ENCODE measurements around the gene LSM14A. TPM values are rescaled to one million over a fixed set of nuclear protein-coding genes. Genes with fewer than 3 reads are reported as not detected.
A peak's percentile ranks its signal among the peaks of the same experiment; 100 is the strongest.
"Not testable (repeated sequence)": the region's sequence is repeated elsewhere in the genome, so short reads cannot be mapped to it uniquely, and the experiment has no call there.

The LSM14A gene
- total and polyA plus RNA-seq, 9 donors = 40.3 to 117 (median 98.4) TPM

DNA sequence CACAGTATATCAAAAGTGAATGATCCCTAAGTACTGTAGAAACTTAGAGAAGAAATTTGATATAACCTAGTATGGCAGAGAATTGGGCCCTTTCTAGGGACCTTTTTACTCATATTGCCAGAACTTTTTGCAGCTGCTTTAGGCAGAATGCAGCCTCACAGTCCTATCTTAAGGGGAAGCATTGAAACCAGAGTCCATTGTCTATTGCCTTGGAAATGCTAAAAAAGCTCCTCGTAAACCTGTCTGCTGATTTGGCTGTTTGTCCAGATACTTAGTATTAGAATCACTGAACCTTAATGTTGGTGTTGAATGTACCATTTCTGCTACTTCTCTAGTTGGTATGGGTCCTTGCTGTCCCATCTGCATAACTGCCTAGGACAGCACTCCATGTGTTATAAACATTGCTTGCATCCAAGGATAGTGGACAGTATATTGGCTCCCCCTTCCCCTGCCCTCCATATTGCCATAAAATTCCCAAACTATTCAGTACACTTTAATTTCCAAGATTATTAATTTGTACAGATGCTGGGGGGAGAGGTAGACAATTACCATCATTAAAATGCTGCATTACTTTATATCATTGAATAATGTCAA, 36.1 kb downstream of the LSM14A start:
- Histone ChIP-seq H3K27me3 (ENCODE audit: control insufficient read depth, insufficient read depth, low read length) (no peaks in the 10 kb centered on the region), H3K36me3 (ENCODE audit: control insufficient read depth, insufficient read depth, low read length) (peaks cover 25% of the 10 kb centered on the region), H3K27ac (ENCODE audit: low read length) (no peak overlapping the region), H3K9me3 (replicated peaks; ENCODE audit: control insufficient read depth, low read depth, low read length) (no peaks in the 10 kb centered on the region), H3K4me1 (ENCODE audit: control insufficient read depth, insufficient read depth, low read length) (no peaks in the 10 kb centered on the region), H3K4me3 (ENCODE audit: low read length) (no peak overlapping the region)
- WGBS (ENCODE audit: insufficient coverage) = 100% methylated on average over 1 of the region's 1 CpG
- no peak for DNase-seq

DNA sequence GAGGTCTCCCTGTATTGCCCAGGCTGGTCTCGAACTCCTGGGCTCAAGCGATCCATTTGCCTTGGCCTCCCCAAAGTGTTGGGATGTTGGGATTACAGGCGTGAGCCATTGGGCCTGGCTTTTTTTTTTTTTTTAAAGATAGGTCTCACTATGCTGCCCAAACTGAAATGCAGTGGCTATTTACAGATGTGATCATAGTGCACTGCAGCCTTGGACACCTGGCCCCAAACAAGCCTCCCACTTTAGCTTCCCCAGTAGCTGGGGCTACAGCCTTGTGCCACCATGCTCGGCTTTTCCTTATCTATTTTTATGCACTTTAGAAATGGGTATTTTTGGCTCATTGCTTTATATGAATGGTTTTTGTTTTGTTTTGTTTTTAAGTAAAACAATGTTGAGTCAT, 37.4 kb downstream of the LSM14A start:
- Histone ChIP-seq H3K36me3 (ENCODE audit: control insufficient read depth, insufficient read depth, low read length) (peaks cover 29% of the 10 kb centered on the region), H3K4me1 (ENCODE audit: control insufficient read depth, insufficient read depth, low read length) (no peaks in the 10 kb centered on the region), H3K9me3 (replicated peaks; ENCODE audit: control insufficient read depth, low read depth, low read length) (no peaks in the 10 kb centered on the region), H3K27ac (ENCODE audit: low read length) (no peak overlapping the region), H3K4me3 (ENCODE audit: low read length) (no peak overlapping the region), H3K27me3 (ENCODE audit: control insufficient read depth, insufficient read depth, low read length) (no peaks in the 10 kb centered on the region)
- WGBS (ENCODE audit: insufficient coverage) = no CpG with 5 or more reads among the region's 4 CpGs
- no peak for DNase-seq

DNA sequence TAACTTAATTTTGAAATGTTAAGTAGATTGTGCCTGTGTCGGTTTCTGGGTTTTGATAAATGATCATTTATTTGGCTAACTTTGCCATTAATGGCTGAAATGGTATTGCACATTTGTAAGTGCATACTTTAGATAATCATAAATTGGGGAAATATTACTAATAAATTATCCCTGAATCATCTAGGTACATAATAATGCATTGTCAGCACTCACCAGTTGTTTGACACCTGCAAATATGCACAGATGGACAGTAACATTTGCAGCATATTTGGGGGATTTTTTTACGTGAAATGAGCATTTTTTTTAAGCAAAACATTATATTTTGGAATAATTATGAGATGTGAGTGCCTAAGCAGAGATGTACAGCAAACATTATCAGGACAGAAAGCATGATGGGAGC, 41.0 kb downstream of the LSM14A start:
- no peak for DNase-seq
- Histone ChIP-seq H3K9me3 (replicated peaks; ENCODE audit: control insufficient read depth, low read depth, low read length) (no peaks in the 10 kb centered on the region), H3K4me1 (ENCODE audit: control insufficient read depth, insufficient read depth, low read length) (no peaks in the 10 kb centered on the region), H3K4me3 (ENCODE audit: low read length) (no peak overlapping the region), H3K27ac (ENCODE audit: low read length) (no peak overlapping the region), H3K27me3 (ENCODE audit: control insufficient read depth, insufficient read depth, low read length) (no peaks in the 10 kb centered on the region), H3K36me3 (ENCODE audit: control insufficient read depth, insufficient read depth, low read length) (peaks cover 37% of the 10 kb centered on the region)
- no CpG with 5 or more reads among the region's 2 CpGs for WGBS (ENCODE audit: insufficient coverage)

DNA sequence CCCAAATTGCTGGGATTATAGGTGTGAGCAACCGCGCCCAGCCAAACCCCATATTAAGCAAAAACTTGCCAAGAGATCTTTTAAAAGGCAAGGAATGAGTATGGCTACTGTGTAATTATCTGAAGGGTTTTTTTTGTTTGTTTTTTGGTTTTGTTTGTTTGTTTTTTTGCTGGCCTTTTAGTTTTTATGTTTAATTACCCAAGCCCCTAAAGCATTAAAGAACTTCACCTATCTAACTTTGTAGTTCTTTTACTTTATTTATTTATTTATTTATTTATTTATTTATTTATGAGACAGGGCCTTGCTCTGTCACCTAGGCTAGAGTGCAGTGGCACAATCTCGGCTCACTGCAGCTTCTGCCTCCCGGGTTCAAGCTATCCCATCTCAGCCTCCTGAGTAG, 41.7 kb downstream of the LSM14A start:
- H3K36me3 ChIP-seq (ENCODE audit: control insufficient read depth, insufficient read depth, low read length) = peaks cover 35% of the 10 kb centered on the region

DNA sequence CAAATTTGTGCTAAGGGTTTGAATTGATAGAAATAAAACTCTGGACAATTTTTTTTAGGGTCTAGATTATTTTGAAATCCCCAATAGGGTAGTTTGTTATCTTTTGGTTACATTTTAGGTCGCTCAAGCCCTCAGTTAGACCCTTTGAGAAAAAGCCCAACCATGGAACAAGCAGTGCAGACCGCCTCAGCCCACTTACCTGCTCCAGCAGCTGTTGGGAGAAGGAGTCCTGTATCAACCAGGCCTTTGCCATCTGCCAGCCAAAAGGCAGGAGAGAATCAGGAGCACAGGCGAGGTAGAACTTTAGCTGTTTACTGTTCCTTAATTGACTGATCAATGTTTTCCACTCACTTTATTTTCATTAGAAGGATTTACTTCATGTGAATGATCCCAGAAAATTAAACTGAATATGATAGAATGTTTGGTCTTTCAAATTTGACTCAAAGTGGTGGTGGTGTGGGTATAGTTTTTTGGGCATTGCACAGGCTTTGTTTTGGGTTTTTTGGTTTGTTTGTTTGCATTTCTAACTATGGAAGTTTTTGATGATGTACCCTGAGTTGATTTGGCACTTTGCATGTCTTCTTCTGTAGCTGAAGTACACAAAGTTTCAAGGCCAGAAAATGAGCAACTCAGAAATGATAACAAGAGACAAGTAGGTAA, 42.8 kb downstream of the LSM14A start:
- Histone ChIP-seq H3K27ac (ENCODE audit: low read length) (no peak overlapping the region), H3K4me3 (ENCODE audit: low read length) (no peak overlapping the region), H3K9me3 (replicated peaks; ENCODE audit: control insufficient read depth, low read depth, low read length) (no peaks in the 10 kb centered on the region), H3K27me3 (ENCODE audit: control insufficient read depth, insufficient read depth, low read length) (no peaks in the 10 kb centered on the region), H3K36me3 (ENCODE audit: control insufficient read depth, insufficient read depth, low read length) (peaks cover 36% of the 10 kb centered on the region), H3K4me1 (ENCODE audit: control insufficient read depth, insufficient read depth, low read length) (no peaks in the 10 kb centered on the region)
- WGBS (ENCODE audit: insufficient coverage) = no CpG with 5 or more reads among the region's 3 CpGs
- no peak for DNase-seq

More for the DNA sequence above, 41.7 kb downstream of the LSM14A start:
- no peaks in the 10 kb centered on the region for H3K27me3 ChIP-seq (ENCODE audit: control insufficient read depth, insufficient read depth, low read length)
- H3K27ac ChIP-seq (ENCODE audit: low read length) = no peak overlapping the region
- H3K4me3 ChIP-seq (ENCODE audit: low read length) = no peak overlapping the region
- no peaks in the 10 kb centered on the region for H3K4me1 ChIP-seq (ENCODE audit: control insufficient read depth, insufficient read depth, low read length)
- WGBS (ENCODE audit: insufficient coverage) = 100% methylated on average over 2 of the region's 4 CpGs
- no peak for DNase-seq
- no peaks in the 10 kb centered on the region for H3K9me3 ChIP-seq (replicated peaks; ENCODE audit: control insufficient read depth, low read depth, low read length)

DNA sequence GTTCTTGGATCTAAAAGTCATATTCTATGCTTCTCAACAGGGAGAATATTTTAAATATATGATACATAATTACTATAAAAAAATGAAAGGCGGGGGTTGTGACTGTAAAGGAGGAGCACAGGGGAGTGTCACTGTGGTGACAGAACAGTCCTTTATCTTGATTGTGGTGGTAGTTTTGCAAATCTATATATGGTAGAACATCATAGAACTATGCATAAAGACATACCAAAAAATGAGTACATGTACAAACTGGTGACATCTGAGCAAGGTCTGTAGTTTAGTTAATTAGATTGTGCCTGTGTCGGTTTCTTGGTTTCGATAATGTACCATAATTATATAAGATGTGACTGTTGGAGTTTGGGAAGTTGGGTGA, 43.3 kb downstream of the LSM14A start:
- no peaks in the 10 kb centered on the region for H3K9me3 ChIP-seq (replicated peaks; ENCODE audit: control insufficient read depth, low read depth, low read length)
- H3K27me3 ChIP-seq (ENCODE audit: control insufficient read depth, insufficient read depth, low read length) = no peaks in the 10 kb centered on the region
- no peaks in the 10 kb centered on the region for H3K4me1 ChIP-seq (ENCODE audit: control insufficient read depth, insufficient read depth, low read length)
- WGBS (ENCODE audit: insufficient coverage) = no CpG with 5 or more reads among the region's 3 CpGs
- no peak overlapping the region for H3K4me3 ChIP-seq (ENCODE audit: low read length)
- peaks cover 39% of the 10 kb centered on the region for H3K36me3 ChIP-seq (ENCODE audit: control insufficient read depth, insufficient read depth, low read length)
- no peak overlapping the region for H3K27ac ChIP-seq (ENCODE audit: low read length)
- no peak for DNase-seq

DNA sequence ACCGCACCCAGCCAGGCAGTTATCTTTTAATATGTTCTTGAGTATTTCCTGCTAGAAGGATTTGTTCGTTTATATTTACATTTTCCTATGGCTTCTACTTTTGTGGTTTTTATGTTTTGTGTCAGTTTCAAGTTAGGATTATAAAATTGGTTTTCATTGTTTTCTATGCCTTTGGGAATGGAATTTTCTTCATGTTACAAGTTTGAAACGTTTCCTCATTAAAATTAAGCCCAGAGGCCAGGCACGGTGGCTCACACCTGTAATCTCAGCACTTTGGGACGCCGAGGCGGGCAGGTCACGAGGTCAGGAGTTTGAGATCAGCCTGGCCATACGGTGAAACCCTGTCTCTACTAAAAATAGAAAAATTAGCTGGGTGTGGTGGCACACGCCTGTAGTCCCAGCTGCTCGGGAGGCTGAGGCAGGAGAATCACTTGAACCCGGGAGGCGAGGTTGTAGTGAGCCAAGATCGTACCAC, 44.5 kb downstream of the LSM14A start:
- not testable (repeated sequence) for H3K9me3 ChIP-seq (replicated peaks; ENCODE audit: control insufficient read depth, low read depth, low read length); H3K4me3 ChIP-seq (ENCODE audit: low read length); H3K27me3 ChIP-seq (ENCODE audit: control insufficient read depth, insufficient read depth, low read length); H3K27ac ChIP-seq (ENCODE audit: low read length); DNase-seq; H3K4me1 ChIP-seq (ENCODE audit: control insufficient read depth, insufficient read depth, low read length)
- peaks cover 41% of the 10 kb centered on the region for H3K36me3 ChIP-seq (ENCODE audit: control insufficient read depth, insufficient read depth, low read length)
- WGBS (ENCODE audit: insufficient coverage) = 72% methylated on average over 5 of the region's 14 CpGs

DNA sequence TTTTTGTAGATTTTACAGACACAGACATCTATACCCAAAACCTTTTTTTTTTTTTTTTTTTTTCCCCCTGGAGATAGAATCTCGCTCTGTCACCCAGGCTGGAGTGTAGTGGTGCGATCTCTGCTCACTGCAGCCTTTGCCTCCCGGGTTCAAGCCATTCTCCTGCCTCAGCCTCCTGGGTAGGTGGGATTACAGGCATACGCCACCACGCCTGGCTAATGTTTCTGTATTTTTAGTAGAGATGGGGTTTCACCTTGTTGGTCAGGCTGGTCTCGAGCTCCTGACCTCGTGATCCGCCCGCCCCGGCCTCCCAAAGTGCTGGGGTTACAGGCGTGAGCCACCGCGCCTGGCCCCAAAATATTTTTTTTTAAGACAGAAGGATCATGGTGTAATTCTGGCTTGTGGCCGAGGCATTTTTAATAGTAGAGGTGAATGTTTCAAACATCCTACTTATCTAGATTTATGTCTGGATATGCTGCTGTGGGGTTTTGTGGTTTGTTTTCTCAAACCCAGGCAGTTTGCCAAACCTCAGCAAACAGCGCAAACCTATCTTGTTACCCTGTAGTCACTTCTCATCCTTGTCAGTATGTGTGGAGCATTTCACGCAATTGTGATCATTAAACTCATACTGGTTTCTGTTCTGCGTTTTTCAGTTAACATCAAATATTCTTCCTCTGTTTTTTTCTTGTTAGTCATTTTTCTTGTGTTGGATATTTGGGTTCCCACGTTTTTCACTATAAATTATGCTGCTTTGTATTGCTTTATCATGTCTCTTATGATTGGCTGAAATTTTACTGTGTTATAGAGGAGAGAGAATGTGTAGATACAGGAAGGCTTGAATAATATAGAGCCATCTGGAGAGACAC, 45.9 kb downstream of the LSM14A start:
- DNase-seq = peak; percentile 14
- H3K27ac ChIP-seq (ENCODE audit: low read length) = no peak overlapping the region
- no CpG with 5 or more reads among the region's 18 CpGs for WGBS (ENCODE audit: insufficient coverage)

DNA sequence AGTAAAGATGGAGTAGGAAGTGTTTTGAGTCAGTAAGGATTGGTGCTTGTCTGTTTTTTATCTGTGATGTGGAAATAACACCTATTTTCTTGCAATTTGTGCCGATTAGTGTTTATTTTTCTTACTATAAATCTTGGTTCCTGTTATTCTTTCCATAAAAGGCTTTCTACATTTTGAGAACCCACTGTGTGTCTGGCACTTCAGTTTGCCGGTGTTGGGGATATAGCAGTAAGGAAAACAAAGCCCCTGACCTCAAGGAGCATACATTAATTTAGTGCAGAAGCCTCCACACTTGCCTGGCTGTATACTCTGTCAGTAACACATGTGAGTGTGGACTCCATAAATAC, 46.5 kb downstream of the LSM14A start:
- no peaks in the 10 kb centered on the region for H3K9me3 ChIP-seq (replicated peaks; ENCODE audit: control insufficient read depth, low read depth, low read length)
- H3K36me3 ChIP-seq (ENCODE audit: control insufficient read depth, insufficient read depth, low read length) = peaks cover 59% of the 10 kb centered on the region
- no peaks in the 10 kb centered on the region for H3K4me1 ChIP-seq (ENCODE audit: control insufficient read depth, insufficient read depth, low read length)
- no peak overlapping the region for H3K27ac ChIP-seq (ENCODE audit: low read length)
- whole genome bisulfite sequencing (ENCODE audit: insufficient coverage) = no CpG with 5 or more reads among the region's 2 CpGs
- DNase-seq = no peak
- H3K4me3 ChIP-seq (ENCODE audit: low read length) = no peak overlapping the region
- no peaks in the 10 kb centered on the region for H3K27me3 ChIP-seq (ENCODE audit: control insufficient read depth, insufficient read depth, low read length)

More for the DNA sequence above, 45.9 kb downstream of the LSM14A start:
- Histone ChIP-seq H3K4me3 (ENCODE audit: low read length) (no peak overlapping the region), H3K9me3 (replicated peaks; ENCODE audit: control insufficient read depth, low read depth, low read length) (no peaks in the 10 kb centered on the region), H3K27me3 (ENCODE audit: control insufficient read depth, insufficient read depth, low read length) (no peaks in the 10 kb centered on the region), H3K36me3 (ENCODE audit: control insufficient read depth, insufficient read depth, low read length) (peaks cover 53% of the 10 kb centered on the region), H3K4me1 (ENCODE audit: control insufficient read depth, insufficient read depth, low read length) (no peaks in the 10 kb centered on the region)

DNA sequence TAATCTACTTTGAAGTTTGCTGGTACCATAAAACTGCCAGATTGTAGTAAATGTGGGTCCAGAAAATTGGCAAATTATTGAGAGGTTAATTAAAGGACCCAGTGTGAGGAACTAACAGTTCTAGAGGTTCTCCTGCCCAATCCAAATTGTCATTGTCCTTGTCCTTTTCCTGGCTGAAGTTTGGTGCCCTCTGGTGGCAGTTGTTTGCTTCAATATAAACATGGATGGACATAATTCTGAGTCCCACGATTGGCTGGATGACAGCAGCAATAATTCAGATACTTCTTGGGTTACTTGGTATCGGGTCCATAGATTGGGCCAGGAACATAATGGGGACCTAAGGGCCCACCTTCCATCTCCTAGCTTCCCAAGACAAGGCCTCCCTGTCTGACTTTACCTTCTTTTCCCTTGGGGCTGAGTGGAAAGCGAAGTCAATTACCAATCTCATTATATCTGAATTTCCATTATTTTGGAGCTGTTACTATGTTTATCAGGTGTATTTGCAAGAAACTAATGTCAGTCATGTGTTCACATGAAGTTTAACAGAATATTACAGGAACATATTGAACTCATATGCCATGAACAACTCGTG, 48.3 kb downstream of the LSM14A start:
- 58% methylated on average over 2 of the region's 4 CpGs for WGBS (ENCODE audit: insufficient coverage)
- no peaks in the 10 kb centered on the region for H3K4me1 ChIP-seq (ENCODE audit: control insufficient read depth, insufficient read depth, low read length)
- H3K4me3 ChIP-seq (ENCODE audit: low read length) = no peak overlapping the region
- H3K27me3 ChIP-seq (ENCODE audit: control insufficient read depth, insufficient read depth, low read length) = no peaks in the 10 kb centered on the region
- no peak overlapping the region for H3K27ac ChIP-seq (ENCODE audit: low read length)
- H3K9me3 ChIP-seq (replicated peaks; ENCODE audit: control insufficient read depth, low read depth, low read length) = no peaks in the 10 kb centered on the region
- DNase-seq = peak; percentile 64
- peaks cover 61% of the 10 kb centered on the region for H3K36me3 ChIP-seq (ENCODE audit: control insufficient read depth, insufficient read depth, low read length)

All from muscle of leg (tissue), 11 donors.